ENCODE results near the gene OSBPL9.

OSBPL9 gene

GRCh38 chr1:51610637-51611036, 6.3 kb upstream of the OSBPL9 start:
- no peak for DNase-seq

- DNase-seq, result no peak
These were observed 4.4 kb upstream of the OSBPL9 start for GRCh38 chr1:51612447-51612961.

DNA sequence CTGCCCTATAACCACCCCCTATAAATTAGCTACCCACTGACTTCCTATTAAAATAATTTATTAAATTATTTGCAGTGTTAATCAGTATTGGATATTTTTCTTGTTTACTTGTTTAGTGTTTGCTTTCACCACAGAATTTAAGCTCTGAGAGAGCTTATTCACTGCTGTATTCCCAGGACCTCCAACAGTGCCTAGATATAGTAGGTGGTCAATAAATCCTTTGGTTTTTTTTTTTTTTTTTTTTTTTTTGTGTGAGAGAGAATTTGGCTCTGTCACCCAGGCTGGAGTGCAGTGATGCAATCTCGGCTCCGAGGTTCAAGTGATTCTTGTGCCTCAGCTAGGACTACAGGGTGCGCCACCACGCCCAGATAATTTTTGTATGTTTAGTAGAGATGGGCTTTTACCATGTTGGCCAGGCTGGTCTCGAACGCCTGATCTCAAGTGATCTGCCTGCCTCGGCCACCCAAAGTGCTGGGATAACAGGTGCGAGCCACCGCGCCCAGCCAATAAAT, 1.1 kb upstream of the OSBPL9 start:
- no peak for DNase-seq

- DNase-seq, result no peak
These were observed 402 bp upstream of the OSBPL9 start for GRCh38 chr1:51616490-51616889.

GRCh38 chr1:51618715-51619114, 1.8 kb downstream of the OSBPL9 start:
- DNase-seq, result no peak

GRCh38 chr1:51620470-51620869, 3.6 kb downstream of the OSBPL9 start:
- DNase-seq, result no peak

DNA sequence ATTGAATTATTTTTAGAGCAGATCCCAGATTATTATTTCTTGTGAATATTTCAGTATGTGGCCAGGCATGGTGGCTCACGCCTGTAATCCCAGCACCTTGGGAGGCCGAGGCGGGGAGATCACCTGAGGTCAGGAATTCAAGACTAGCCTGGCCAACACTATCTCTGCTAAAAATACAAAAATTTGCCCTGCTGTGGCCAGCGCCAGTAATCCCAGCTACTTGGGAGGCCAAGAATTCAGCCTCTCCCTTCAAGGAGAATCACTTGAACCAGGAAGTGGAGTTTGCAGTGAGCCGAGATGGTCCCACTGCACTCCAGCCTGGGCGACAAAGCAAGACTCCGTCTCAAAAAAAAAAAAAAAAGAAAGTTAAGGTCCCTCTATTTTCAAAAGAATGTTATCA, 4.3 kb downstream of the OSBPL9 start:
- DNase-seq, result no peak

DNA sequence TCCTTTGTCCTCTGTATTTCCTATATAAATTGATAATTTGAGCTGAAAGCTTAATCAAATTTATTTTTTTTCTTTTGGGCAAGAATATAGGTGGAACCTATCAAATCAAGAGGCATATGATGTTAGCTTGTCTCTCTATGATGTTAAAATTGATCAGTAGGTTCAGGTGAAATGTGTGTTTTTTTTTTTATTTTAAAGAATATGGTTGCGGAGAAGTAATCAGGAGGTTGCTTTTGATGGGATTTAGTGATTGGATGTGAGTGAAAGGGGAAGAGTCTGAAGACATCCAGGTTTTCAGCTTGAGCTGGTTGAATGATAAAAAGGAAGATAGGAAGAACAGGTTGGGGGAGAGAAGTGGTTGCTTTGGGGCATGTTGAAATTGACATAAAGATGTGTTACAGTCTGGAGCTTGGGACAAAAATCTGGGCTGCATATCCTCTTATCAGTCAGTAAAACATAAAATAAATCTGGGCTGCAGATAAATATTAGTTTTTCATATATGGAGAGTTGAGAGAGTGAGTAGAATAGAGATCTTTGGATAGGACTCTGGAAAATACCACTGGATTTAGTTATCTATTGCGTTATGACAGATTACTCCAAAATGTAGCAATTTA, 5.1 kb downstream of the OSBPL9 start:
- no peak for DNase-seq

- DNase-seq, result peak; percentile 67
These were observed 5.6 kb downstream of the OSBPL9 start for GRCh38 chr1:51622455-51622913.

DNA sequence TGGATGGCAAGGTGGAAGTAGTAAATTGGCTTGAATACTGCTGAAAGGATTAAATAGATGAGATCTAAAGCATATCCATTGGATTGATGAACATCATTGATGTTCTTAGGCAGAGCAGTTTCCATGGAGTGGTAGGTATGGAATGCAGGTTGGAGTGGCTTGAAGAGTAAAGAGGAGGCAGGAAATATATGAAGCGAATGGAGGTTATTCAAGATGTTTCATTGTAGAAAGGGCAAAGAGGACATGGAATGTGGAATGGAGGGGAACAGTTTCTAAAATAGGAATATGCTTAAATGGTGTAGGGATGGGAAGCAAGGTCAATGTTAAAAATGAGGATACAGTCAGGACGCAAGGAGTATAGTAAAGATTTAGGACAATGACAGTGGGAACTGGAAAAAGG, 6.1 kb downstream of the OSBPL9 start:
- no peak for DNase-seq

GRCh38 chr1:51623450-51623849, 6.6 kb downstream of the OSBPL9 start:
- no peak for DNase-seq

DNA sequence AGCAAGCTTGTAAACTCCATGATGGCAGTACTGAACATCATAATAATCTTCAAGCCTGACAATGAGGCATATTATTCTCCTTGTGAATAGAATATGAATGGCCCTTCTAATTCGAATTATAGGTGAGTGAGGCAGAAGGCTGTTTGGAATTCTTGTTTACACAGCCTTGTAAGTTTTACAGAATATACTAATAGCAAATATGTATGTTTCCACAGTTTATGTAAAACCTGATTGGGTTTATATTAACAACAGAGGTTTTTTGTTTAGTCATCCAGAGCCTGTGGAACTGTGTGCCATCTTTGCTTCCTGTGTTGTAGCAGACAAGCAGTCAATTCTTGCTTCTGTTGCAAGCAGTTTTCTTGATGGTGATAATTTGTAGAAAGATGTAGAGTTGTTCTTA, 8.0 kb downstream of the OSBPL9 start:
- DNase-seq, result no peak

GRCh38 chr1:51627672-51628071, 10.8 kb downstream of the OSBPL9 start:
- DNase-seq, result peak; percentile 26

DNA sequence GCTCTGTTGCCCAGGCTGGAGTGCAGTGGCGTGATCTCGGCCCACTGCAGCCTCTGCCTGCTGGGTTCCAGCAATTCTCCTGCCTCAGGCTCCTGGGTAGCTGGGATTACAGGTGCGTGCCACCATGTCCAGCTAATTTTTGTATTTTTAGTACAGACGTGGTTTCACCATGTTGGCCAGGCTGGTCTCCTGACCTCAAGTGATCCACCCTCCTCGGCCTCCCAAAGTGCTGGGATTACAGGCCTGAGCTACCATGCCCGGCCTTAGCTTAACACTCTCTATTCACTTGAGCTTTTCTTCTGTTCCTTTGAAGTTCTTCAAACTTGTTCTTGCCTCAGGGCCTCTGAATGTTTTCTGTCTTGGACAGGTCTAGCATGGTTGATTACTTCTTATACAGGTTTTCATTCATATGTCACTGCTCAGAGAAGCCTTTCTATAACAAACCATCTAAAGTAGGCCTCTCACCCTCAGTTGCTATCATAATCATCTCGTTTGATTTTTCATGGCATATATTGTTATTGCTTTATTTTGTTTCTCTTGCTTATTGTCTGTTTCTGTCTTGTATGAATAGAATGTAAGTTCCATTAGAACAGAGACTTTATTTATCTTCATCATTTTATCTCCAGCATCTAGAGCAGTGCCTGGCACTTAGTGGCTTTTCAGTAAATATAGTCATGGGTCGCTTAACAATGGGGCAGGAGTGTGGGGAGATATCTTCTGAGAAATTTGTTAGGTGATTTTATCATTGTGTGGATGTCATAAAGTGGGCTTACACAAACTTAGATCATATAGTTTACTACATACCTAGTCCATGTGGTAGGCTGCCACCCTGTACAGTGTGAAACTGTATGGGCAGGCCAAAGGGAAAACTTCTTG, 12.1 kb downstream of the OSBPL9 start:
- DNase-seq, result no peak

DNA sequence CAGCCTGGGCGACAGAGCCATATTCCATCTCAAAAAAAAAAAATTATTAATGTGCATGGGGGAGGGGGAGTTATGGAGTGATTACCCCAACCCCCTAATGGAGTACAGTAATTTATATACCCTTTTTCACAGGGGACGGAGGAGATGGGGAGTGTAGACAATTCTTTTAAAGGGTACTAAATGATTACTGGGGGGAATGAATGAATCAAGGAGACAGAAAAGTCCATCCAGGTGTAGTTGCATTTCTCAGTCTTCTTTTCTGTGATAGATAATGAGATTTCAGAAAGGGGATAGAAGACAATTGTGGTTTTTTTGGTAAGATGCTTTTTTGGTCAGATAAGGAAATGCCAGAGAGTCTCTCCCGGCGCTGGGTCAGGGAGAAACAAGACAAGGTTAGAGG, 13.0 kb downstream of the OSBPL9 start:
- DNase-seq, result no peak

DNA sequence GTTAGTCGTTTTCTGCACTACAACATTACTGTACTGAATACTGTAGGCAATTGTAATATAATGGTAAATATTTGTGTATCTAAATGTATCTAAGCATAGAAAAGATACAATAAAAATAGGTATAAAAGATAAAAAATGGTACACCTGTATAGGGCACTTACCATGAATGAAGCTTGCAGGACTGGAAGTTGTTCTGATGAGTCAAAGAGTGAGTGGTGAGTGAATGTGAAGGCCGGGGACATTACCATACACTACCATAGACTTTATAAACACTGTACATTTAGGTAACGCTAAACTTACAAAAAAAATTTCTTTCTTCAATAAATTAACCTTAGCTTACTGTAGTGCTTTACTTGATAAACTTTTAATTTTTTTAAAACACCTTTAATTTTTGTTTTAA, 13.5 kb downstream of the OSBPL9 start:
- DNase-seq, result no peak

DNA sequence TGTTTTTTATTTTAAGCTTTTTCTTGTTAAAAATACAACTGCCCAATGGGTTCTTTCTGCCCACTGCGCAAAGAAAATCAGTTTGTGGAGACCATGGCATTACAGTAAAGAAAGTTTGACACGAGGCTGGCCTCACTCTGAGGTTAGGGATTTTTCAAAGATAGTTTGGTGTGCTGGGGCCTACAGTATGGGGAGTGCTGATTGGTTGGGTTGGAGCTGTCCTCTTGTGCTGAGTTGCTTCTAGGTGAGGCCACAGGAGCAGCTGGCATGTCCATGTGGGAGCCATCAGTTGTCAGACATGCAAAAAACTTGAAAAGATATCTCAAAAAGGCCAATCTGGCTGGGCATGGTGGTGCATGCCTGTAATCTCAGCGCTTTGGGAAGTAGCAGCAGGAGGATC, 14.0 kb downstream of the OSBPL9 start:
- no peak for DNase-seq

DNA sequence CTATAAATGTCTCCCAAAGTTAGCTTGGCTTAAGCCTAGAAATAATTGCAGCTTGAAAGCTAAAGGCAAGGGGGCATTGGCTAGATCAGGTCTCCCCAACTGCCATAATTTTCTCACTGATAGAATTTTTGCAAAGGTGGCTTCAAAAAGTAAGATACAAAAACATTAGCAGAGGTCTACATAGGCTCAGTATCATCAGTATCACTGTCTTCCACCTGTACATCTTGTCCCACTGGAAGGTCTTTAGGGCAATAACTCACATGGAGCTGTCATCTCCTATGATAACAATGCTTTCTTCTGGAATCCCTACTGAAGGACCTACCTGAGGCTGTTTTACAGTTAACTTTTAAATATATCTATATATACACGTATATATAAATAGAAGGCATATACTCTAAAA, 14.9 kb downstream of the OSBPL9 start:
- no peak for DNase-seq

- no peak for DNase-seq
These were observed 17.7 kb downstream of the OSBPL9 start for GRCh38 chr1:51634618-51635017.

GRCh38 chr1:51635615-51636014, 18.7 kb downstream of the OSBPL9 start:
- no peak for DNase-seq

GRCh38 chr1:51636191-51636590, 19.3 kb downstream of the OSBPL9 start:
- DNase-seq, result no peak

DNA sequence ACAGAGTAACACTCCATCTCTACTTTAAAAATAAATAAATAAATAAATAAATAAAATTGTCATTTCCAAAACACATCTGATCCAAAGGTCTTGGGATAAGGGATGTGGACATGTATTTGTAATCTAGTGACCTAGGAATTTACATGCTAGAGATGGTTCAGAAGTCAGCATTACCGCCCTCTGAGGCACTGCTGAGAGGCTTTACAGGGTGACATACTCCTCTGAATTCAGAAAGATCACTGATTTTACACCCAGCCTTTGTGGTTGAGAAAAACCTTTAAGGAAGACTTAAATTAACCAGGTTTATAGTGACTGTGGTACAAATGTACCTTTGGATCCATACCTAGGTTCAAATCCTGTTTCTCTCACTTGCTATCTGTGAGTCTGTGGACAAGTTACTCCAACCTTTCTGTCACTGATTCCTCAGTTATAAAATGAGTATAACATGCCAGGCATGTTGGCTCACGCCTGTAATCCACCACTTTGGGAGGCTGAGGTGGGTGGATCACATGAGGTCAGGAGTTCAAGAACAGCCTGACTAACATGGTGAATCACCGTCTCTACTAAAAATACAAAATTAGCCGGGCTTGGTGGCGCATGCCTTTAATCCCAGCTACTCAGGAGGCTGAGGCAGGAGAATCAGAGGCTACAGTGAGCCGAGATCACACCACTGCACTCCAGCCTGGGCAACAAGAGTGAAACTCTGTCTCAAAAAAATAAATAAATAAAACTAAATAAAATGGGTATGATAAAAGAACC, 20.1 kb downstream of the OSBPL9 start:
- no peak for DNase-seq

- no peak for DNase-seq
These were observed 21.5 kb downstream of the OSBPL9 start for GRCh38 chr1:51638350-51638749.

Data from RPMI8226 (cell line).